ENCODE data around the gene SF3B1.
"Not testable (repeated sequence)": the region's sequence is repeated elsewhere in the genome, so short reads cannot be mapped to it uniquely, and the experiment has no call there.

The SF3B1 gene

DNA sequence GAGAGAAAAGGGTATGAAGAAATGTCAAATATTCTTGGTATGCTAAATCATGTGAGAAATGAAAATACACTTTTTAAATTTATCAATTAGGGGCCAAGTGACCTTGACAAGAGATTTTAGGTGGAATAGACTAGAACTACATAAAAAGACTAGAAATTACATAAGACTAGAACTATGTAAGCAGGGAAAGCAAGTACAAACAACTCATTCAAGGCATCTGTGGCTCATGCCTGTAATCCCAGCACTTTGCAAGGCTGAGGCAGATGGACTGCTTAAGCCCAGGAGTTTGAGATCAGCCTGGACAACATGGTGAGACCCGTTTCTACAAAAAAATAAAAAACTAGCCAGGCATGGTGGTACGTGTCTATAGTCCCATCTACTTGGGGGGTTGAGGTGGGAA is 20.3 kb downstream of the SF3B1 start:
- Mint-ChIP-seq H3K27me3 (no peaks in the 10 kb centered on the region), H3K36me3 (ENCODE audit: low read depth) (peaks cover 71% of the 10 kb centered on the region), H3K4me1 (ENCODE audit: low read depth) (no peaks in the 10 kb centered on the region), H3K27ac (no peak overlapping the region), H3K4me3 (no peak overlapping the region), H3K9me3 (no peaks in the 10 kb centered on the region)

DNA sequence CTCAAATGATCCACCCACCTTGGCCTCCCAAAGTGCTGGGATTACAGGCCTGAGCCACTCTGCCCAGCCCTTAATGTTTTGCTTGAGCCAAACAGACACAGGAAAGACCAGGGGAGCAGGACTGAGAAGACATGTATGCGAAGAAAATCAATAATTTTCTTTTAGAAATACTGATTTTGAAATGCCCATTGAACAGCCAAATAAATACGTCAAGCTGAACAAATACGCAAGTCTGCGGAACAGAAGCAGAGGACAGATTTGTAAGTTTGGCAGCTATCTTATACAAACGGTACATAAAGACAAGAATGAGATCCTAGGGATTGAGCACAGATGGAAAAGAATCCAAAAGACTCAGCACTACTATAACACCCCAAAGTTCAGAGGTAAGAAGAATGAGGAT is 20.8 kb downstream of the SF3B1 start:
- Mint-ChIP-seq H3K27ac (no peak overlapping the region), H3K36me3 (ENCODE audit: low read depth) (peaks cover 71% of the 10 kb centered on the region), H3K27me3 (no peaks in the 10 kb centered on the region), H3K9me3 (no peaks in the 10 kb centered on the region), H3K4me1 (ENCODE audit: low read depth) (no peaks in the 10 kb centered on the region), H3K4me3 (no peak overlapping the region)

- H3K4me1 Mint-ChIP-seq (ENCODE audit: low read depth) = no peaks in the 10 kb centered on the region
- H3K27me3 Mint-ChIP-seq = no peaks in the 10 kb centered on the region
- H3K9me3 Mint-ChIP-seq = no peaks in the 10 kb centered on the region
- peaks cover 78% of the 10 kb centered on the region for H3K36me3 Mint-ChIP-seq (ENCODE audit: low read depth)
- no peak overlapping the region for H3K27ac Mint-ChIP-seq
- H3K4me3 Mint-ChIP-seq = no peak overlapping the region
Measured at GRCh38 chr2:197405582-197405981, 29.2 kb downstream of the SF3B1 start.

GRCh38 chr2:197399887-197400540 is 34.8 kb downstream of the SF3B1 start:
- Mint-ChIP-seq H3K4me3 (no peak overlapping the region), H3K27me3 (no peaks in the 10 kb centered on the region), H3K27ac (no peak overlapping the region), H3K36me3 (ENCODE audit: low read depth) (peaks cover 86% of the 10 kb centered on the region), H3K4me1 (ENCODE audit: low read depth) (no peaks in the 10 kb centered on the region), H3K9me3 (no peaks in the 10 kb centered on the region)

DNA sequence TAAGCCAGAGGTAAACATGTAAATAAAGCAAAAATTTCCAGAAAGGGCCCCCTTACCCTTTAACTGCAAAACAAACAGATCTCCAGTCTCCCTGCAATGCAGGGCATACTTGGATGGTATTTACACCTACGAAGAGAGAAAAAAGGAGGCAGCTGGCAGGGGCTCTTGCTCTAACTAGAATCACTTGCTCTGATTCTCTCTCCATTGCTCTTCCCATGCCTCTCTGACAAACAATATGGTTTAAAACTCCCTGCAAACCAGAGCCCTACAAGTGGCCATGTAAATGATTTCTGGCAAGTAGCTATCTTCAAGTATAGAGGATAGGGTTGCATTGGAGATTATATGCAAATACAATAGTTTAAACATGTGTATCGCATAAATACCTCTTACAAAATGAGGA is 35.9 kb downstream of the SF3B1 start:
- no peaks in the 10 kb centered on the region for H3K27me3 Mint-ChIP-seq
- H3K36me3 Mint-ChIP-seq (ENCODE audit: low read depth) = peaks cover 91% of the 10 kb centered on the region
- H3K4me1 Mint-ChIP-seq (ENCODE audit: low read depth) = no peaks in the 10 kb centered on the region
- H3K9me3 Mint-ChIP-seq = no peaks in the 10 kb centered on the region
- H3K4me3 Mint-ChIP-seq = no peak overlapping the region
- H3K27ac Mint-ChIP-seq = no peak overlapping the region

DNA sequence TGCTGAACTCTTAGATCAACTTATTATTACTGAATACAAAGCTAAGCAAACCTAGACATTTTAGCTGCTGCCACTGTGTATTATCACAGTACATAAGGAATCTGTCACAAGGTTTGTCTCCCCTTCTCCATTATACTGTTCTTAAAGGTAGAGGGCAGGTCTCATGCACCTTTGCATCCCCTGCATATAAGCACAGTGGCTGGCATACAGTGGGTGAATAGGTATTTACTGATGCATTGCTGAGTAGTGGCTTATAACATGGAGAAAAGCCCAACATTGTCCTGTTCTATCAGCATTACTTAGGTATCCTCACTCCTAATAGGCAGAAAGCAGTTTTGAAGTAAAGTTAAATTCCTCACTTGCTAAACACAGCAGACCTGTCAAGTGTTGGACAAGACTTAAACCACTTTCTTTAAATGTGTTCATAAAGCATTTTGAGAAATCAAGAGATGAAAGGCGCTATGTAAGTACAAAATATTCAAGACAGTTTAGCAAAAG is 43.6 kb downstream of the SF3B1 start:
- Mint-ChIP-seq H3K4me1 (ENCODE audit: low read depth) (no peaks in the 10 kb centered on the region), H3K27me3 (no peaks in the 10 kb centered on the region), H3K4me3 (no peak overlapping the region), H3K36me3 (ENCODE audit: low read depth) (peaks cover 37% of the 10 kb centered on the region), H3K27ac (no peak overlapping the region), H3K9me3 (no peaks in the 10 kb centered on the region)

- no peak overlapping the region for H3K27ac Mint-ChIP-seq
- no peaks in the 10 kb centered on the region for H3K9me3 Mint-ChIP-seq
- H3K4me3 Mint-ChIP-seq = no peak overlapping the region
- no peaks in the 10 kb centered on the region for H3K27me3 Mint-ChIP-seq
- H3K4me1 Mint-ChIP-seq (ENCODE audit: low read depth) = no peaks in the 10 kb centered on the region
- H3K36me3 Mint-ChIP-seq (ENCODE audit: low read depth) = peaks cover 18% of the 10 kb centered on the region
Measured at GRCh38 chr2:197388866-197389587, 45.8 kb downstream of the SF3B1 start.

GRCh38 chr2:197387179-197387578 is 47.6 kb downstream of the SF3B1 start:
- no peak overlapping the region for H3K27ac Mint-ChIP-seq

GRCh38 chr2:197386242-197386641 is 48.6 kb downstream of the SF3B1 start:
- Mint-ChIP-seq H3K27me3 (no peaks in the 10 kb centered on the region), H3K36me3 (ENCODE audit: low read depth) (peaks cover under 1% of the 10 kb centered on the region), H3K4me3 (no peak overlapping the region), H3K9me3 (no peaks in the 10 kb centered on the region), H3K4me1 (ENCODE audit: low read depth) (no peaks in the 10 kb centered on the region), H3K27ac (no peak overlapping the region)

More at GRCh38 chr2:197387179-197387578, 47.6 kb downstream of the SF3B1 start:
- Mint-ChIP-seq H3K4me3 (no peak overlapping the region), H3K9me3 (no peaks in the 10 kb centered on the region), H3K36me3 (ENCODE audit: low read depth) (peaks cover 10% of the 10 kb centered on the region), H3K4me1 (ENCODE audit: low read depth) (no peaks in the 10 kb centered on the region), H3K27me3 (no peaks in the 10 kb centered on the region)

DNA sequence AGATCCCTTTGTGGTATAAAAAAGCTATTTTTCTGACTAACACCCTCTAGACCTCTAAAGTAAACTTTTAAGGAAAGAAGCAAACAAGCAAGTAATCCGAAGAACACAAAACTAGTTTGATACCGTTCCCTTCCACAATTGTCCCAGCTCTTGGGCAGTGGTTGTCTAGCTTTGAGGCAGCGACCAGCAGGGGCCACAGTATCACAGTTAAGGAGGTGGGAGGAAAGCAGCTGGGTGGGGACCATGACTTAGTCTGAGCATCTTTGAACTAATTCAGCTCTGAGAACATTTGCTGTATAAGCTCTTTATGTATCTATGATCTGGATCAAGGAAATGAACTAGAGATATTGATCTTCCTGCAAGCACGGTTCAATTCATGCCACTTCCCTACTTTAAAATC is 51.0 kb downstream of the SF3B1 start:
- Mint-ChIP-seq H3K9me3 (no peaks in the 10 kb centered on the region), H3K4me1 (ENCODE audit: low read depth) (peaks cover 4% of the 10 kb centered on the region), H3K27ac (no peak overlapping the region), H3K36me3 (ENCODE audit: low read depth) (no peaks in the 10 kb centered on the region), H3K27me3 (no peaks in the 10 kb centered on the region), H3K4me3 (no peak overlapping the region)

DNA sequence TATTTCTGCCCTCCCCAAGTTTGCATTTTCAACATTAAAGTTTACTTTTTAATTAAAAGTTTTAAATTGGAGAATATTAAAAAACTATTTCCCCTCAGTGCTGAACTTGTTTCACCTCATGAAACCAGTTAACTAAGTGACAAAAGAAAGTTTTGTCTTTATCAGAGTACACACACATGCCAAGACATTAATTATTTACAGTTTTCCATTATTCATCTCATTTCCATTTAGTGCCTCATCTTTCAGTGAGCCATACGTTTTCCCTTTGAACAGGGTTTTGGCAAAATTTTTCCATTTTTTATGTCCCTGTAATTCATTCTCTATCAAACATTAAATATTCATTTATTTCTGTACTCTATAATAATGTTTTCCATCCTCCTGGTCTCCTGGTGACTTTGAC is 53.2 kb downstream of the SF3B1 start:
- H3K27ac Mint-ChIP-seq = no peak overlapping the region
- H3K36me3 Mint-ChIP-seq (ENCODE audit: low read depth) = no peaks in the 10 kb centered on the region
- H3K4me3 Mint-ChIP-seq = no peak overlapping the region
- H3K4me1 Mint-ChIP-seq (ENCODE audit: low read depth) = peaks cover 22% of the 10 kb centered on the region
- H3K27me3 Mint-ChIP-seq = peaks cover 3% of the 10 kb centered on the region
- H3K9me3 Mint-ChIP-seq = no peaks in the 10 kb centered on the region

GRCh38 chr2:197379918-197380309 is 54.9 kb downstream of the SF3B1 start:
- H3K27me3 Mint-ChIP-seq; H3K36me3 Mint-ChIP-seq (ENCODE audit: low read depth); H3K9me3 Mint-ChIP-seq; H3K4me3 Mint-ChIP-seq; H3K27ac Mint-ChIP-seq: not testable (repeated sequence)
- H3K4me1 Mint-ChIP-seq (ENCODE audit: low read depth) = peaks cover 30% of the 10 kb centered on the region

DNA sequence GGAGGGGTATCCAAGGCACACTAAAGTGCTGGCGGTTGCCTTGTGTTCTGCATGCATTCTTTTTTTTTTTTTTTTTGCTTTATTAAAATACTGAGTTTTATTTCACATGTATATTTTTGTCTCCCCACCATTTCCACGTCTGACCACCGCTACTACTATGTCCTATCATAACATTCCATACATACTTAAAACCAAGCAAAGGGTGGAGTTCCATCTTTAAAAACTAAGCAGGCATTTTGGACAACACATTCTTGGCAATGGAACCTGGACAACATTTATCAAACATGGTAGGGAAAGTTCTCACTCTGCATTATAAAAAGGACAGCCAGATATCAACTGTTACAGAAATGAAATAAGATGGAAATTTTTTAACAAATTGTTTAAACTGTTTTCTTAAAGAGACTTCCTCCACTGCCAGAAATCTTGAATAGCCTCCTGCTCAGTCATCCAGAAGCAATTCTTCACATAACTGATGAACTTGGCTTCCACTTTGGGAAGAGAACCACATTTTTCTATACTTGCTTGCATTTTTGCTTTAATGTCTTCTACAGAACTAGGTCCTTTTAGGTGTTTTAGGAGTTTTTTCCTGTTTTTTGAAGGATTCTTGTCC is 55.4 kb downstream of the SF3B1 start:
- not testable (repeated sequence) for H3K36me3 Mint-ChIP-seq (ENCODE audit: low read depth); H3K9me3 Mint-ChIP-seq; H3K4me3 Mint-ChIP-seq; H3K27ac Mint-ChIP-seq; H3K27me3 Mint-ChIP-seq
- H3K4me1 Mint-ChIP-seq (ENCODE audit: low read depth) = peaks cover 34% of the 10 kb centered on the region

GRCh38 chr2:197378494-197379307 is 56.1 kb downstream of the SF3B1 start:
- no peaks in the 10 kb centered on the region for H3K9me3 Mint-ChIP-seq
- H3K36me3 Mint-ChIP-seq (ENCODE audit: low read depth) = no peaks in the 10 kb centered on the region
- peaks cover 3% of the 10 kb centered on the region for H3K27me3 Mint-ChIP-seq
- H3K4me1 Mint-ChIP-seq (ENCODE audit: low read depth) = peaks cover 40% of the 10 kb centered on the region
- H3K4me3 Mint-ChIP-seq = no peak overlapping the region
- H3K27ac Mint-ChIP-seq = no peak overlapping the region

GRCh38 chr2:197378086-197378485 is 56.7 kb downstream of the SF3B1 start:
- no peaks in the 10 kb centered on the region for H3K9me3 Mint-ChIP-seq
- H3K27me3 Mint-ChIP-seq = peaks cover 3% of the 10 kb centered on the region
- no peak overlapping the region for H3K4me3 Mint-ChIP-seq
- no peak overlapping the region for H3K27ac Mint-ChIP-seq
- no peaks in the 10 kb centered on the region for H3K36me3 Mint-ChIP-seq (ENCODE audit: low read depth)
- peaks cover 40% of the 10 kb centered on the region for H3K4me1 Mint-ChIP-seq (ENCODE audit: low read depth)
